SJSA1 (cell line): ENCODE data around the gene ZNF747. TPM values are rescaled to one million over a fixed set of nuclear protein-coding genes. Genes with fewer than 3 reads are reported as not detected.

ENCODE experiments used
- DNase-seq, 2 experiments: peaks; one replicate each; pipeline ENCODE4 v3.0.0-alpha.2; 2015 to 2020; ENCODE audit warnings: low spot score in 2 of 2, low read depth in 1 of 2
- H3K27ac ChIP-seq: fragments of 250-450 bp; sonication (Bioruptor Pico); 2 replicates; pipeline ENCODE4 v1.5.1; 2020; ENCODE audit warnings: mild to moderate bottlenecking, moderate library complexity
- H3K27me3 ChIP-seq: fragments of 250-450 bp; sonication (Bioruptor Pico); replicated peaks from 2 replicates; pipeline ENCODE4 v1.5.1; 2020; ENCODE audit warnings: mild to moderate bottlenecking, moderate library complexity
- H3K36me3 ChIP-seq: fragments of 250-450 bp; sonication (Bioruptor Pico); 2 replicates; pipeline ENCODE4 v1.5.1; 2020; ENCODE audit warnings: mild to moderate bottlenecking
- H3K4me1 ChIP-seq: fragments of 250-450 bp; sonication (Bioruptor Pico); replicated peaks from 2 replicates; pipeline ENCODE4 v1.6.1; 2021; ENCODE audit warnings: mild to moderate bottlenecking
- H3K4me3 ChIP-seq: fragments of 250-450 bp; sonication (Bioruptor Pico); 2 replicates; pipeline ENCODE4 v1.5.1; 2020; ENCODE audit warnings: mild to moderate bottlenecking
- H3K9me3 ChIP-seq: fragments of 250-450 bp; sonication (Bioruptor Pico); replicated peaks from 2 replicates; pipeline ENCODE4 v1.5.1; 2020; ENCODE audit warnings: mild to moderate bottlenecking
- total RNA-seq: library from RNA; depleted of rRNA; stranded (reverse); fragments of >200 nt; shearing (Covaris generic); gene quantifications from 2 replicates; pipeline ENCODE4 v1.2.3, GENCODE V29; 2014

ZNF747 gene
- total RNA-seq, 1 experiment from 2014 or later, result 5.1 TPM

GRCh38 chr16:30533146-30533522 is 1.5 kb downstream of the ZNF747 start:
- no peaks in the 10 kb centered on the region for H3K36me3 ChIP-seq
- no peaks in the 10 kb centered on the region for H3K9me3 ChIP-seq
- no peak overlapping the region for H3K4me3 ChIP-seq
- H3K27ac ChIP-seq, result no peak overlapping the region
- no peak for DNase-seq
- no peaks in the 10 kb centered on the region for H3K27me3 ChIP-seq
- H3K4me1 ChIP-seq, result peaks cover 20% of the 10 kb centered on the region

- H3K4me3 ChIP-seq, result no peak overlapping the region
- no peaks in the 10 kb centered on the region for H3K27me3 ChIP-seq
- DNase-seq, result no peak
- H3K36me3 ChIP-seq, result no peaks in the 10 kb centered on the region
- H3K9me3 ChIP-seq, result no peaks in the 10 kb centered on the region
- H3K4me1 ChIP-seq, result peaks cover 23% of the 10 kb centered on the region
- H3K27ac ChIP-seq, result no peak overlapping the region
These were observed 2.1 kb downstream of the ZNF747 start for GRCh38 chr16:30532285-30533145.

- no peaks in the 10 kb centered on the region for H3K27me3 ChIP-seq
- H3K27ac ChIP-seq, result no peak overlapping the region
- H3K36me3 ChIP-seq, result peaks cover 8% of the 10 kb centered on the region
- DNase-seq, result no peak
- H3K4me1 ChIP-seq, result peaks cover 26% of the 10 kb centered on the region
- peaks cover 4% of the 10 kb centered on the region; the same call in 1 of the 2 replicates for H3K9me3 ChIP-seq
- H3K4me3 ChIP-seq, result no peak overlapping the region
These were observed 4.3 kb downstream of the ZNF747 start for GRCh38 chr16:30530163-30531037.

DNA sequence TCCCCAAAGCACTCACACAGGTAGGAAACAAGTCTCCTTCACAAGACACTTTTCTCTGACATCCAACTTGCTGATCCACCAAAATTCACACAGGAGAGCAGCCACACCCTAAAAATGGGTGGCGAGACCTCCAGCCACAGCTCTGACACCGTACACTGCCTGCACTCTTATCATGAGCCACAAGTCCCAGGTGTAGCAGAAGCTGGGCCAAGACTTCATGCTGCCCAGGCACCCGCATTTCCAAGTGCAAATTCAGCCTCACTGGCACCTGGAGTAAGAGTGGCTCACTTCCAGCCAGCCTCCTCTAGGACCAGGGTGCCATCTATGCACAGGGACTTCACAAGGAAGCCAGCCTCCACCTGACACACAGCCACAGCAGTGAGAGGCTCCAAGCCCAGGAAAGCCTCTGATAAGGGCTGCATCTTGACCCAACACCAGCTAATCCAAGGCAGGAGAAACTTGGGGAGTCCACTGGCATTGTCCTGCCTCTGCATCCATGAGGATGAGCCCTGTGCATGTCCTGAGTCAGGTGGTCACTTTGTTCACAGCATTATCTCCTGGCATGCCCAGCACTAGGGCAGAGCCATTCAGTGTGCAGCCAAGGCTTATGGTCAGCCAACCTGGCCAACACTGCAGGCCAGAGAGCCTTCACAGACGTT is 5.7 kb downstream of the ZNF747 start:
- Histone ChIP-seq H3K4me3 (no peak overlapping the region), H3K9me3 (peaks cover 4% of the 10 kb centered on the region; the same call in 1 of the 2 replicates), H3K4me1 (peaks cover 14% of the 10 kb centered on the region), H3K27ac (no peak overlapping the region), H3K36me3 (peaks cover 20% of the 10 kb centered on the region), H3K27me3 (no peaks in the 10 kb centered on the region)
- no peak for DNase-seq

DNA sequence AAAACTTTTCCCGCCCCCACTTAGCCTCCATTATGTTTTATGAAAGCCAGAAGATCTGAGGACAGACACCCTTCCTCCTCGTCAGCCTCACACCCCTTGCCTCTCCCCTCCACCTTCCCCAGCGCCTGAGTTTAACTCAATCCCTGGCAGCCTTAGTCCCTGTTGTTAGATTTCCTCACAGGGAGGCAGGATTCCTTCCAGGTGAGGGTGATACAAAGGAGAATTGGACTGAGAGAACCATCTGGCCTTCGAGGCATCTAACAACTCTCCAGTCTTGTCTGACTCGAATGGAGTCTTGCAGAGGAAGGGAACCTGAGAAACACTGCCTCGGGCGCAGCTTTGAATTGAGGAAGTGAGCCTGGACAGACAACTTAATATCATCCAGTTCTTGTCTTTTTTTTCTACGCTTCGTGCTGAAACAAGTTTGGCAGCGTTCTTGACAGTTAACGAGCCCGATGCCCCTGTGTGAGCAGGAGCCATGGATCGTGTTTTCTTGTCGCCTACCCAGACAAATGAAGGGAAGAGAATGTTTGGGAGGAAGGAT is 7.0 kb downstream of the ZNF747 start:
- Histone ChIP-seq H3K4me1 (peaks cover 12% of the 10 kb centered on the region), H3K9me3 (peaks cover 4% of the 10 kb centered on the region; the same call in 1 of the 2 replicates), H3K27me3 (no peaks in the 10 kb centered on the region), H3K36me3 (peaks cover 20% of the 10 kb centered on the region), H3K27ac (no peak overlapping the region), H3K4me3 (peak overlapping the region; percentile 81)
- no peak for DNase-seq

DNA sequence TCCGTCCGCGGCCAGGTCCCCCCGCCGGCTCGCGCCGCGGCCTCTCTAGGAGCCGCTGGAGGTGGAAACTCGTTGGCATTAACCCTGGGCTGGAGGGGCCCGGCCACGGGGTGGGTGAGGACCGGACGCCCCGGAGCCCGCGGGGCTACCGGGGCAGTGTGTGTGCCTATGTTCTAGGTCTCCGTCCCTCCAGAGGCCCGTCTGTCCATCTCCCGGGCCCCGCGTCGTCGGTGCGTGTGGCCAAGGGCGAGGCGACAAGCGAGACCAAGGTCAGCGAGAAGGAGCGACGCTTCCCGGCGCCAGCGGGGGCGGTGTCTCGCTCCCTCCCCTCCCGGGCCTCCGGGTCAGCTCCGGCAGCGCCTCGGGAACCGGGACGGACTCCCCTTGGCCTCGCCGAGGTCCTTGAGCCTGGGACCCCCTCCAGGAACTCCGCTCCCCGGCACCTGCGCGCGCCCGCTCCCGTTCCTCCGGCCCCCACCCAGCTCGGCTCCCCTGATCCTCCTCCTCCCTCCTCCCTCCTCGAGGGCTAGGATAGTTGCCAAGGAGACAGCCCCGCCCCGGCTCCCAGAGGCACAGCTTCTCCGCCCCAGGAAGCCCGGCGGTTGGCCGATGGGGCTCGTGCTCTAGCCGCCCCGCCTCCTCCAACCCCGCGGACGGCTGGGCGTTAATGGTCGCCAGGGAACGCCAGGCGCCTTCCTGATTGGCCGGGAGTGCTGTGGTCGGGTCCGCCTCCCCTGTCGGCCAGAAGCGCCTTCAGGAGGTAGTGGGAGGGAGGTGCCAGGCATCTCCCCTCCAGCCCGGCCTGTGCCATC is 7.6 kb downstream of the ZNF747 start:
- peaks cover 20% of the 10 kb centered on the region for H3K36me3 ChIP-seq
- peak overlapping the region; percentile 68 for H3K27ac ChIP-seq
- peak overlapping the region; percentile 81 for H3K4me3 ChIP-seq
- H3K27me3 ChIP-seq, result no peaks in the 10 kb centered on the region
- peaks cover 4% of the 10 kb centered on the region; the same call in 1 of the 2 replicates for H3K9me3 ChIP-seq
- DNase-seq, result peak; percentile 98 to 99
- H3K4me1 ChIP-seq, result peaks cover 12% of the 10 kb centered on the region

- H3K4me1 ChIP-seq, result peaks cover 12% of the 10 kb centered on the region
- H3K27me3 ChIP-seq, result no peaks in the 10 kb centered on the region
- peaks cover 4% of the 10 kb centered on the region; the same call in 1 of the 2 replicates for H3K9me3 ChIP-seq
- peak; percentile 27 to 55 for DNase-seq
- H3K36me3 ChIP-seq, result peaks cover 20% of the 10 kb centered on the region
- H3K27ac ChIP-seq, result peak within 1 kb of the TSS; percentile 68
- H3K4me3 ChIP-seq, result peak within 1 kb of the TSS; percentile 81
These were observed 8.4 kb downstream of the ZNF747 start, which contains the start of gene ZNF768 for GRCh38 chr16:30526137-30526822. ZNF768 (minus strand) TSS chr16:30526566; CDS start chr16:30526413, 153 bp downstream.

DNA sequence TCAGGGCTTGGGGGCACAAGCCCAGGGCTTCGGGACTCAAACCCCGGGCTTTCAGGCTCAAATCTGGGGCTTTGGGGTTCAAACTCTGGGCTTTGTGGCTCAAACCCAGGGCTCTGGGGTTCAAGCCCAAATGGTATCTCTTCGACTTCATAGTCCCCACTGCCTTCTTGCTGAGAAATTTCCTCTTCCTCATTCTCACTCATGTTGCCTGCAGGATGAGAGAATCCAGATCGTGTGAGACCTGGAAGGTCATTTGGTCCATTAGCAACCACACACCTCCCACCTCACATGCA is 8.9 kb downstream of the ZNF747 start:
- DNase-seq, result no peak
- H3K4me1 ChIP-seq, result peaks cover 12% of the 10 kb centered on the region
- H3K27ac ChIP-seq, result no peak overlapping the region
- H3K4me3 ChIP-seq, result peak overlapping the region; percentile 81
- no peaks in the 10 kb centered on the region for H3K27me3 ChIP-seq
- H3K9me3 ChIP-seq, result peaks cover 4% of the 10 kb centered on the region; the same call in 1 of the 2 replicates
- H3K36me3 ChIP-seq, result peaks cover 20% of the 10 kb centered on the region

- Histone ChIP-seq H3K27me3 (no peaks in the 10 kb centered on the region), H3K9me3 (peaks cover 4% of the 10 kb centered on the region; the same call in 1 of the 2 replicates), H3K36me3 (peaks cover 20% of the 10 kb centered on the region), H3K4me1 (peaks cover 12% of the 10 kb centered on the region), H3K4me3 (no peak overlapping the region), H3K27ac (no peak overlapping the region)
- no peak for DNase-seq
These were observed 9.8 kb downstream of the ZNF747 start for GRCh38 chr16:30524575-30525568.

DNA sequence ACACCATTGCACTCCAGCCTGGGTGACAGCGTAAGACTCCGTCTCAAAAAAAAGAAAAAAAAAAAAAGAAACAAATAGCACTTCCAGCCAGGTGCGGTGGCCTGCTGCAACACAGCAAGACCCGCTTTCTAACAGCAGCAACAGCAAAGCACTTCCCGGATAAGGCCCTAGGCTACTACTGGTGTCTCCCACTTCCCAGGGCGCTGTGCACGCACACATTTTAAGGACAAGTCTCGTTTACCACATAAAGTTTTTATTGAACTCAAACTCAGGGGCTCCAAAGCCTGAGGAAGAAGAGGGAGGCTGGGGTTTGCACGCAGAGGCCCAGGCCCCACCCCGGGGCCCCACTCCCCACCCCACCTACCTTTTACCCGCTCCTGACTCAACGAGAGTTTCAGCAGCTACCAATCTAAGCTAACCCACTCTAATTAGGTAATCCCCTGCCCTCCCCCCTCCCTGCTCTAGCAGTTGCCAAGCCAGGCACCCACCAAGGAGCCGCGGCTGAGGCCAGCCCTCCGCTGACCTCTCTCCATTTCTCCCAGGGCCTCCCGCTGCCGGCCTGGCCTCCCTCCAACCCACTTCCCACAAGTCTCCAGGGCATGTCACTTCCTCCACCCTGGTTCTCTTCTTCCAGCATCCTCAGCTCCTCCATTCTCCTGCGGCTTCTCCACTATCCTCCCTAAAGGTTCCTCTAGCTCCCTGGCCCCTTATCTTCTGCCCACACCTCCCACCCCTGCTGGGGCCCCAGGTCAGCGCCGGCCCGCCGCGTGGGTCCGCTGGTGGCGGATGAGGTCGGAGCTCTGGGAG is 10.7 kb downstream of the ZNF747 start:
- H3K27ac ChIP-seq, result no peak overlapping the region
- no peaks in the 10 kb centered on the region for H3K27me3 ChIP-seq
- peaks cover 12% of the 10 kb centered on the region for H3K4me1 ChIP-seq
- DNase-seq, result no peak
- H3K9me3 ChIP-seq, result peaks cover 4% of the 10 kb centered on the region; the same call in 1 of the 2 replicates
- no peak overlapping the region for H3K4me3 ChIP-seq
- peaks cover 20% of the 10 kb centered on the region for H3K36me3 ChIP-seq
